ENCODE measurements around the gene CCDC186.

DNA sequence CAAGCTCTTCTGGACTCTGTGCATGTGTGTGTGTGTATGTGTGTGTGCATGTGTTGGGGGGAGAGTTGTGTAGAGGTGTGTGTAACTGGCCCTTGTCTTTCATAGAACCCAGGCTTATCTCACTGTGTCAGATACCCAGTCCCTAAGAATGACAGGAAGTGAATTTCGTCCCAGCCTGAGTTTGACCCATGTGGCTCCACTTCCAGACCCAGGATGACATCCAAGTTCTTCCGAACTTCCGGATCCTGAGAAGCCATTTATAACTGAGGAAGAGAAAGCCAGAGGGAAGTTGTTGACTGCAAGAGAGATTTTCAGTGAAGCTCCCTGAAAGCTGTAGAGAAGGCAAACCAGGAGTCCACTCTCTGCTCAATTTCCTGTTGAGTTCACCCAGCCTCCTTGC is 77.1 kb downstream of the CCDC186 start:
- TF ChIP-seq CTCF (IDR thresholded peaks at IDR 0.05; ENCODE audit: low read depth, low read length, poor library complexity, severe bottlenecking) (no peak), EZH2phosphoT487 (IDR thresholded peaks at IDR 0.05; ENCODE audit: borderline replicate concordance, low read length) (no peak)
